Neural progenitor cell (in vitro differentiated cells): Measurements from ENCODE around the gene ST3GAL2.

Experiments used
- EZH2 ChIP-seq: fragments of 200-600 bp; sonication (generic); IDR thresholded peaks from 2 replicates; pipeline ENCODE4 v1.6.1; 2017; ENCODE audit warnings: antibody characterized with exemption, mild to moderate bottlenecking, moderate library complexity
- TF ChIP-seq, protein P1 (sequence below): fragments of 200-600 bp; sonication (generic); IDR thresholded peaks from 2 replicates; pipeline ENCODE4 v1.5.1; 2017; ENCODE audit warnings: antibody characterized with exemption, mild to moderate bottlenecking

DNA sequence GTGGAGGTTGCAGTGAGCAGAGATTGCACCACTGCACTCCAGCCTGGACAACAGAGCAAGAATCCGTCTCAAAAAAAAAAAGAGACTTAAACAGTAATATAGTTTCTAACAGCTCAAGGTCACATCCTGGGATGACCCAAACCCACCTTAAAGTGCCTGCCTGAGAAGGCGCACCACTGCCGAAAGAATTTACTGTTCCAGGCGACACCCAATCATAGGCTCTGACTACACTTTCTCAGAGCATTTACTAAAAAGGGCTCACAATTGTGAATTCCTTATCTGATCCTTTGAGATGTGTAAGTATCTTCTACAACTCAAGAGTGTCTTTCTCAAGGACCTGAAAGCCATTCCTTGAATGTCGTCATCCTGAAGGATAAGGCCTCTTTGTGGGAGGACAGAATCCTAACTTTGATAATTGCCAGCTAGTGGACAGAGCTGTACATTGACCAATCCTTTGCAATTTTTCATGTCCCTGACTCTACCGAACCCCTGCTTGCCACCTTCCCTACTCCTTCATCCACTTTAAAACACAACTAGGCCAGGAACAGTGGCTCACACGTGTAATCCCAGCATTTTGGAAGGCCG lies 2.6 kb upstream of the ST3GAL2 start:
- TF ChIP-seq, protein P1, sequence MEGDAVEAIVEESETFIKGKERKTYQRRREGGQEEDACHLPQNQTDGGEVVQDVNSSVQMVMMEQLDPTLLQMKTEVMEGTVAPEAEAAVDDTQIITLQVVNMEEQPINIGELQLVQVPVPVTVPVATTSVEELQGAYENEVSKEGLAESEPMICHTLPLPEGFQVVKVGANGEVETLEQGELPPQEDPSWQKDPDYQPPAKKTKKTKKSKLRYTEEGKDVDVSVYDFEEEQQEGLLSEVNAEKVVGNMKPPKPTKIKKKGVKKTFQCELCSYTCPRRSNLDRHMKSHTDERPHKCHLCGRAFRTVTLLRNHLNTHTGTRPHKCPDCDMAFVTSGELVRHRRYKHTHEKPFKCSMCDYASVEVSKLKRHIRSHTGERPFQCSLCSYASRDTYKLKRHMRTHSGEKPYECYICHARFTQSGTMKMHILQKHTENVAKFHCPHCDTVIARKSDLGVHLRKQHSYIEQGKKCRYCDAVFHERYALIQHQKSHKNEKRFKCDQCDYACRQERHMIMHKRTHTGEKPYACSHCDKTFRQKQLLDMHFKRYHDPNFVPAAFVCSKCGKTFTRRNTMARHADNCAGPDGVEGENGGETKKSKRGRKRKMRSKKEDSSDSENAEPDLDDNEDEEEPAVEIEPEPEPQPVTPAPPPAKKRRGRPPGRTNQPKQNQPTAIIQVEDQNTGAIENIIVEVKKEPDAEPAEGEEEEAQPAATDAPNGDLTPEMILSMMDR: no peak
- no peak for TF ChIP-seq EZH2
